ENCODE data around the gene CTCF.

GRCh38 chr16:67654403-67654911, 92.1 kb downstream of the CTCF start:
- TF ChIP-seq CTCF (conservative IDR thresholded peaks at IDR 0.05; ENCODE audit: low read length) = no peak
- TF ChIP-seq EZH2phosphoT487 (IDR thresholded peaks at IDR 0.05; ENCODE audit: borderline replicate concordance) = no peak
